Measurements from ENCODE around the gene IRAK3. TPM values are rescaled to one million over a fixed set of nuclear protein-coding genes. Genes with fewer than 3 reads are reported as not detected.

IRAK3 gene
- total RNA-seq, 4 donors from 2014 or later, result 3.8 to 8.8 (median 7.1) TPM

GRCh38 chr12:66244446-66244845 lies 55.4 kb downstream of the IRAK3 start:
- WGBS, result 77% methylated on average over 1 of the region's 1 CpG
- peaks cover 24% of the 10 kb centered on the region for H3K36me3 ChIP-seq
- no peaks in the 10 kb centered on the region for H3K9me3 ChIP-seq
- no peaks in the 10 kb centered on the region for H3K27me3 ChIP-seq
- no peak for DNase-seq (ENCODE audit: low spot score in 2 of 2)
- no peak overlapping the region for H3K27ac ChIP-seq
- TF ChIP-seq POLR2A (IDR thresholded peaks at IDR 0.05) (no peak), EP300 (IDR thresholded peaks at IDR 0.05) (no peak), CTCF (IDR thresholded peaks at IDR 0.05) (no peak)
- no peak overlapping the region for H3K4me3 ChIP-seq
- no peaks in the 10 kb centered on the region for H3K4me1 ChIP-seq

- Histone ChIP-seq H3K27ac (no peak overlapping the region), H3K36me3 (peaks cover 28% of the 10 kb centered on the region), H3K4me3 (no peak overlapping the region), H3K4me1 (no peaks in the 10 kb centered on the region), H3K9me3 (no peaks in the 10 kb centered on the region), H3K27me3 (no peaks in the 10 kb centered on the region)
- no peak for TF ChIP-seq CTCF (IDR thresholded peaks at IDR 0.05)
- no peak for TF ChIP-seq POLR2A (IDR thresholded peaks at IDR 0.05)
- TF ChIP-seq EP300 (IDR thresholded peaks at IDR 0.05), result no peak
- no peak for TF ChIP-seq POLR2AphosphoS5 (IDR thresholded peaks at IDR 0.05)
- no peak for DNase-seq (ENCODE audit: low spot score in 2 of 2)
These were observed 58.7 kb downstream of the IRAK3 start for GRCh38 chr12:66247741-66248140.

GRCh38 chr12:66251049-66251448 lies 62.0 kb downstream of the IRAK3 start:
- Histone ChIP-seq H3K4me3 (no peak overlapping the region), H3K4me1 (no peaks in the 10 kb centered on the region), H3K27ac (no peak overlapping the region), H3K9me3 (no peaks in the 10 kb centered on the region), H3K36me3 (peaks cover 20% of the 10 kb centered on the region), H3K27me3 (no peaks in the 10 kb centered on the region)
- TF ChIP-seq POLR2AphosphoS5 (IDR thresholded peaks at IDR 0.05) (no peak), CTCF (IDR thresholded peaks at IDR 0.05) (no peak), EP300 (IDR thresholded peaks at IDR 0.05) (no peak), POLR2A (IDR thresholded peaks at IDR 0.05) (no peak)
- DNase-seq (ENCODE audit: low spot score in 2 of 2), result no peak
- 77% methylated on average over 3 of the region's 3 CpGs for WGBS

GRCh38 chr12:66252771-66253170 lies 63.8 kb downstream of the IRAK3 start:
- Histone ChIP-seq H3K27me3 (no peaks in the 10 kb centered on the region), H3K9me3 (no peaks in the 10 kb centered on the region), H3K27ac (no peak overlapping the region), H3K4me1 (no peaks in the 10 kb centered on the region), H3K36me3 (peaks cover 13% of the 10 kb centered on the region), H3K4me3 (no peak overlapping the region)
- DNase-seq (ENCODE audit: low spot score in 2 of 2), result no peak
- 94% methylated on average over 2 of the region's 2 CpGs for WGBS
- TF ChIP-seq POLR2A (IDR thresholded peaks at IDR 0.05), result no peak

GRCh38 chr12:66255737-66256136 lies 66.7 kb downstream of the IRAK3 start:
- Histone ChIP-seq H3K27me3 (no peaks in the 10 kb centered on the region), H3K4me3 (no peak overlapping the region), H3K4me1 (no peaks in the 10 kb centered on the region), H3K9me3 (no peaks in the 10 kb centered on the region), H3K36me3 (no peaks in the 10 kb centered on the region), H3K27ac (no peak overlapping the region)
- no peak for TF ChIP-seq POLR2AphosphoS5 (IDR thresholded peaks at IDR 0.05)
- no peak for TF ChIP-seq EP300 (IDR thresholded peaks at IDR 0.05)
- no peak for TF ChIP-seq CTCF (IDR thresholded peaks at IDR 0.05)
- TF ChIP-seq POLR2A (IDR thresholded peaks at IDR 0.05), result no peak
- DNase-seq (ENCODE audit: low spot score in 2 of 2), result no peak

- no peak for DNase-seq (ENCODE audit: low spot score in 2 of 2)
- Histone ChIP-seq H3K27ac (no peak overlapping the region), H3K4me1 (no peaks in the 10 kb centered on the region), H3K27me3 (no peaks in the 10 kb centered on the region), H3K9me3 (no peaks in the 10 kb centered on the region), H3K36me3 (no peaks in the 10 kb centered on the region), H3K4me3 (no peak overlapping the region)
- WGBS, result 51% methylated on average over 3 of the region's 3 CpGs
- no peak for TF ChIP-seq POLR2AphosphoS5 (IDR thresholded peaks at IDR 0.05)
- TF ChIP-seq CTCF (IDR thresholded peaks at IDR 0.05), result no peak
- TF ChIP-seq POLR2A (IDR thresholded peaks at IDR 0.05), result no peak
- TF ChIP-seq EP300 (IDR thresholded peaks at IDR 0.05), result no peak
These were observed 69.0 kb downstream of the IRAK3 start for GRCh38 chr12:66258011-66258410.
